H1 (cell line): ENCODE data around the gene EFCAB6. TPM values are rescaled to one million over a fixed set of nuclear protein-coding genes. Genes with fewer than 3 reads are reported as not detected.
A peak's percentile ranks its signal among the peaks of the same experiment; 100 is the strongest.

ENCODE experiments used
- BCL11A ChIP-seq, 2 experiments: IDR thresholded peaks; one replicate each; pipeline ENCODE4 v1.6.1; 2011; ENCODE audit warnings: low read depth in 2 of 2, low read length in 2 of 2, mild to moderate bottlenecking in 2 of 2
- CEBPB ChIP-seq: IDR thresholded peaks from 2 replicates; pipeline ENCODE4 v1.6.1; 2012; ENCODE audit warnings: low read depth, low read length
- CTCF ChIP-seq, 3 experiments: IDR thresholded peaks; 1 replicate in 2 of 3; 2 replicates in 1 of 3; pipeline versions ENCODE4 v1.5.1 to v1.6.1; 2011; ENCODE audit warnings: low read length in 3 of 3, mild to moderate bottlenecking in 3 of 3, inconsistent platforms in 2 of 3, low read depth in 1 of 3, moderate library complexity in 1 of 3; ENCODE audit not compliant: insufficient read depth in 1 of 3; ENCODE audit errors: control extremely low read depth in 1 of 3
- GABPA ChIP-seq: IDR thresholded peaks from 2 replicates; pipeline ENCODE4 v1.6.1; 2011; ENCODE audit warnings: mild to moderate bottlenecking, low read length, moderate library complexity, borderline replicate concordance; ENCODE audit not compliant: insufficient read depth
- KDM5A ChIP-seq: fragments of 200-600 bp; IDR thresholded peaks from 2 replicates; pipeline ENCODE4 v1.7.1; 2012; ENCODE audit warnings: mild to moderate bottlenecking, low read length, inconsistent platforms, mixed read lengths
- RAD21 ChIP-seq, 2 experiments: IDR thresholded peaks in 1 of 2; conservative IDR thresholded peaks in 1 of 2; 2 replicates each; pipeline ENCODE4 v1.6.1; 2011; ENCODE audit warnings: low read depth in 2 of 2, low read length in 2 of 2, improper control_type of control experiment in 1 of 2, inconsistent platforms in 1 of 2, mild to moderate bottlenecking in 1 of 2, moderate library complexity in 1 of 2
- RBBP5 ChIP-seq: IDR thresholded peaks from 2 replicates; pipeline ENCODE4 v1.7.1; 2012; ENCODE audit warnings: low read depth, mild to moderate bottlenecking, inconsistent platforms, low read length, moderate library complexity, borderline replicate concordance
- SIRT6 ChIP-seq: IDR thresholded peaks from one replicate; pipeline ENCODE4 v1.7.1; 2012; ENCODE audit warnings: low read length, inconsistent platforms
- polyA plus RNA-seq, 7 experiments: library from polyadenylated mRNA; depleted of rRNA in 3 of 7; stranded (reverse) in 5 of 7; unstranded in 2 of 7; fragments of >200 nt in 5 of 7; fragments of 200-250 nt in 2 of 7; gene quantifications; 1 replicate in 5 of 7; 2 replicates in 1 of 7; 4 replicates in 1 of 7; pipeline versions ENCODE4 v1.2.1 to v1.2.3, GENCODE V29; 2011 to 2013; ENCODE audit warnings: missing spikeins in 2 of 7, mixed read lengths in 2 of 7
- total RNA-seq: library from RNA; stranded (reverse); fragmentation: NEBNext Ultra II Directional; extraction: Animal tissue kit (Norgen Biotek cat#: 25700); gene quantifications from 2 replicates; pipeline ENCODE4 v1.2.1, GENCODE V29; 2021

Gene EFCAB6
- total and polyA plus RNA-seq, 2 of the 8 experiments (the other 6 are each of a cell fraction or from before 2014, with no cell fraction given) = 0.32 to 1.7 TPM

- peak; percentile 26 to 67 (median 58) for TF ChIP-seq CTCF (IDR thresholded peaks at IDR 0.05; ENCODE audit: control extremely low read depth in 1 of 3, insufficient read depth in 1 of 3, low read depth in 1 of 3, low read length in 3 of 3)
- TF ChIP-seq GABPA = no peak
- TF ChIP-seq RAD21 (IDR thresholded peaks at IDR 0.05 in 1 of 2, conservative IDR thresholded peaks at IDR 0.05 in 1 of 2; ENCODE audit: low read depth in 2 of 2, low read length in 2 of 2) = peak; percentile 74 to 80
- no peak for TF ChIP-seq BCL11A (IDR thresholded peaks at IDR 0.05; ENCODE audit: low read depth in 2 of 2, low read length in 2 of 2)
- TF ChIP-seq CEBPB = no peak
- TF ChIP-seq KDM5A = no peak
- TF ChIP-seq SIRT6 = no peak
- no peak for TF ChIP-seq RBBP5
Observed at GRCh38 chr22:43796567-43796966, 15.5 kb downstream of the EFCAB6 start (continued).
